Cardiac fibroblast (primary cell): ENCODE results near the gene SLC15A1.

Experiments
- DNase-seq, 2 donors: peaks; one replicate each; pipeline versions ENCODE4 v3.0.0 to v3.0.0-alpha.2; 2010; ENCODE audit warnings: low read depth in 2 of 2
- H3K4me3 ChIP-seq, 2 donors: replicated peaks in 1 of 2; 1 replicate in 1 of 2; 2 replicates in 1 of 2; pipeline ENCODE4 v1.5.1; 2011; ENCODE audit warnings: low read depth in 2 of 2, low read length in 2 of 2, mild to moderate bottlenecking in 2 of 2, moderate library complexity in 1 of 2
- TF ChIP-seq, protein P1 (sequence below): IDR thresholded peaks from one replicate; pipeline ENCODE4 v1.5.1; 2011; ENCODE audit warnings: low read depth, mild to moderate bottlenecking, low read length, inconsistent platforms

SLC15A1 gene

DNA sequence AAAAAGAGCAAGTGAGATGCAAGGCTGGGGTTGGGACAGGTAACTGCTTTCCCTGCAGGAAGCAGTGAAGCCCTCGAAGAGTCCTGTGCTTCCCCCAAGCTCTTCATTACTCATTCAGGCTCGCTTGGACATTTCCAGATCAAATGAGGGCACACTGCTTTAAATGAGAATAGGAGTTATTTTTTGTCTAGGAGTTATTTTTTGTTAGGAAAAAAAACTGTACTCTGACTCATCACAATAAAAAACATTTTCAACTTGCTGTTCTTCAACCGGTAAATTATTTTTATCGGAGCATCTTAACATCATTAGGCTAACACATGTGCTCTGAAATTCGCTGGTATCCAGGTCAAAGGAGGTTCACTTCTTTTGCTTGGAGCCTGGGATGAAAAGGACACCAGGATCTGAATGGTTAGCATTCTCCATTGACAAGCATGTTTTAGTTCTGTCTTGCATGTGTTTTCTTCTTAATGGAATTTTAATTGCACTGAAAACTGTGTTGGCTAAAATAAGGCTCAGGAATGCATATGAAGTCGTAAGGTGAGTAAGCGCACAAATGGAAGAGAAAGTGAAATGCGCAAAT, 94.9 kb downstream of the SLC15A1 start:
- no peak overlapping the region for H3K4me3 ChIP-seq
- DNase-seq, result no peak
- TF ChIP-seq, protein P1, sequence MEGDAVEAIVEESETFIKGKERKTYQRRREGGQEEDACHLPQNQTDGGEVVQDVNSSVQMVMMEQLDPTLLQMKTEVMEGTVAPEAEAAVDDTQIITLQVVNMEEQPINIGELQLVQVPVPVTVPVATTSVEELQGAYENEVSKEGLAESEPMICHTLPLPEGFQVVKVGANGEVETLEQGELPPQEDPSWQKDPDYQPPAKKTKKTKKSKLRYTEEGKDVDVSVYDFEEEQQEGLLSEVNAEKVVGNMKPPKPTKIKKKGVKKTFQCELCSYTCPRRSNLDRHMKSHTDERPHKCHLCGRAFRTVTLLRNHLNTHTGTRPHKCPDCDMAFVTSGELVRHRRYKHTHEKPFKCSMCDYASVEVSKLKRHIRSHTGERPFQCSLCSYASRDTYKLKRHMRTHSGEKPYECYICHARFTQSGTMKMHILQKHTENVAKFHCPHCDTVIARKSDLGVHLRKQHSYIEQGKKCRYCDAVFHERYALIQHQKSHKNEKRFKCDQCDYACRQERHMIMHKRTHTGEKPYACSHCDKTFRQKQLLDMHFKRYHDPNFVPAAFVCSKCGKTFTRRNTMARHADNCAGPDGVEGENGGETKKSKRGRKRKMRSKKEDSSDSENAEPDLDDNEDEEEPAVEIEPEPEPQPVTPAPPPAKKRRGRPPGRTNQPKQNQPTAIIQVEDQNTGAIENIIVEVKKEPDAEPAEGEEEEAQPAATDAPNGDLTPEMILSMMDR, result no peak

DNA sequence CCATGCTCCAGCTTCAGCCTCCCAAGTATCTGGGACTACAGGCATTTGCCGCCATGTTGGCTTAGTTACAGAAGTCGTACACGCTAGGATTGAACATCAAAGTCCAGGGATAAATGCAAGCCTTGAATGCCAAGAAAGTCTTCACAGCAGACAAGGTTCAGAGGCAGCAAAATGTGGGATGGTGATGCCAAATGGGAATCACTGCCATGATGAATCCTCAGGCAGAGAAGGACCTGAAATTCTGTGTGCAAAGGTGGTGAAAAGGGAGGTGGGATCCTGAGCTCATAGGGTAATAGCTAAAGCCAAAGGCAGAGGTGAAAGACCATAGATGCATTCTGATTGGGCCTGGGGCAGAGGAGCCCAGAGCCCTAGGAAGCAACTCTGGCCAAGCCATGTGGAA, 96.2 kb downstream of the SLC15A1 start:
- TF ChIP-seq, protein P1, result no peak
- H3K4me3 ChIP-seq, result no peak overlapping the region
- no peak for DNase-seq

DNA sequence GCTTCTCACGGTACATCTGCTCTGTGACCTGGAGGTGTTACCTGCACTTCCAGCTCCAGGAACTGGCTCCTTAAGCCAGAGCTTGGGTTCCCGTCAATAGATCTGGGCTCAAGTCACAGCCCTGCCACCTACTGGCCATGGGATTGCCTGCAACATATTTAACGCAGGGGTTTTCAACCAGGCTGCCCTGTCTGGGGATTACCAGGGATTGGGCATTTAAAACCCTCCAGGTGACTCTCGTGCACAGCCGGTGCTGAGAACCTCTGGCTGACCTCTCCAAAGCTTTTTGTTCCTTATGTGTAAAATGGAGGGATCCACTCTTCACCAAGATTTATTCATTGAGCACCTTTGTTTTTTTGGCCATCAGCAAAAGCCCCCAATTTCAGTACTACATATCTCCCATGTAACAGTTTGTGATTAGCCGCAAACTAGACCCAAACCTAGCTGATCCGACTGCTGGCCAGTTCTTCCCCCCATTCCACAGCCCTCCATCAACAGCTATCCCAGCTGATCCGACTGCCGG, 98.9 kb downstream of the SLC15A1 start:
- H3K4me3 ChIP-seq, result no peak overlapping the region
- peak; percentile 81 to 83 for DNase-seq
- TF ChIP-seq, protein P1, result peak; percentile 94

DNA sequence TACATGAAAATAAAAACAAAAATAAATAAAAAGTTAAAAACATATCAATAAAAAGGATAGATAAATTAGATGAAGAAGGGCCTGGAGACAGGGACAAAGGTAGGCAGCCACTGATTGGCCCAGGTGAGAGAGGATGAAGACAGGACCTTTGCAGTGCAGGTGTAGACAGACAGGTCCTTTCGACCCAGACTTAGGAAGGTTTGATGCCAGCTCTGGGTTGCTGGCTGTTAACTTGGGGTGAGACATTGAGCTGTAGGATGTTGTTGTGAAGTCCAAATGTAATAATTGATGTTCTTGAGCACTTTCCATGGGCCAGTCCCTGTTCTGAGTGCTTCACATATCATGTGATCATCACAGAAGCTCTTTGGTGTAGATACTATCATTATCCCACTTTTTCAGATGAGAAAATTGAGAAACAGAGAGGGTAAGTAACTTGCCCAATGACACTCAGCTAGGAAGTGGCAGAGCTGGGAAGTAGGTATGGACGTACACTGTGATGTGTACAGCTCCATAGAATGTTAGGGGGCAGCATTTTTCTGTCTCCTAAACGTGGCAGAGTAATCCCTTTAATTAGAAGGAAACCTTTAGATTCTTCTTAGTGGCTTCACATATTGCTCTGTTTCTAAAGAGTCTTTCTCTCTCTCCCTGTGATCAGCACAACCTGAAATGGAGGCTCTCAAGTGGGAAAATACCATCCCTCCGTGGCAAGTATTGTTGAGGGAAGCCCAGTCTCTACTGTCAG, 99.6 kb downstream of the SLC15A1 start:
- H3K4me3 ChIP-seq, result no peak overlapping the region
- DNase-seq, result no peak
- TF ChIP-seq, protein P1, result no peak

DNA sequence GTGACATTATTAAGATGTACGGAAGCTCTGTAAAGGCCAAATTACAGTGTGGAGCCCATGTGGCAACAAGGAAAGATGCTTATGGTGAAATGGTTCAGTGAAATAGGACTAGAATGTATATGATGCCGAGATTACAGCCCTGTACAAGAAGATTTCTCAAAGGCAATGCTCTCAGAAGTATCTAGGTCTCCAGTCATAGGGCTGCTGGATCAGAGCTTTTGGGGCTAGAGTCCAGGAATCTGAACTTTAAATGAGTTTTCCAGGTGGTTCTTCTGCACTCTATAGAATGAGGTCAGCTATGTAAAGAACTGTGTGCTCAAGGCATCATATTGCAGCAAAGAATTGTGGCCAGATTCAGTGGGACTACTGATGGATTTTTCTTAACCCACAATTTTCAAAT, 100.2 kb downstream of the SLC15A1 start:
- no peak overlapping the region for H3K4me3 ChIP-seq
- TF ChIP-seq, protein P1, result no peak
- no peak for DNase-seq

DNA sequence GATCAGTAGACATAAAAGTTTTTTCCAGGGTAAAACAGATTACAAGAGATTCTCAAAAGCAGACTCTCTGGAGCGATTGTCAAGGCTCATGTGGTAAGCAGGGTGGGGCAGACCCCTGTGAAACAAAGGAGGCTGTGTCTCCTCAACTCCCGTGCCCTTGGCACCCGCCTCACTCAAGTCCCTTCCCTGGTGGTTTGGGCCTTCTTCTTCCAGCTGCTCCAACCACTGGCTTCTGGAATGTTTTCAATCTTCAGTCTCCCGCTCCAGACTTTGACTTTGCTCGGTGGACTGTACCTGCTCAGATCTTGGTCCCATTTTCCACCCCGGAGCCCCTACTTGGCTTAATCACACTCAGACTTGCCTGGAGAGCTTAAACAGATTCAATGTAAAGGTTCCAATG, 100.7 kb downstream of the SLC15A1 start:
- TF ChIP-seq, protein P1, result no peak
- H3K4me3 ChIP-seq, result no peak overlapping the region
- DNase-seq, result no peak
